ENCODE measurements around the gene MAGI1.

MAGI1 gene

DNA sequence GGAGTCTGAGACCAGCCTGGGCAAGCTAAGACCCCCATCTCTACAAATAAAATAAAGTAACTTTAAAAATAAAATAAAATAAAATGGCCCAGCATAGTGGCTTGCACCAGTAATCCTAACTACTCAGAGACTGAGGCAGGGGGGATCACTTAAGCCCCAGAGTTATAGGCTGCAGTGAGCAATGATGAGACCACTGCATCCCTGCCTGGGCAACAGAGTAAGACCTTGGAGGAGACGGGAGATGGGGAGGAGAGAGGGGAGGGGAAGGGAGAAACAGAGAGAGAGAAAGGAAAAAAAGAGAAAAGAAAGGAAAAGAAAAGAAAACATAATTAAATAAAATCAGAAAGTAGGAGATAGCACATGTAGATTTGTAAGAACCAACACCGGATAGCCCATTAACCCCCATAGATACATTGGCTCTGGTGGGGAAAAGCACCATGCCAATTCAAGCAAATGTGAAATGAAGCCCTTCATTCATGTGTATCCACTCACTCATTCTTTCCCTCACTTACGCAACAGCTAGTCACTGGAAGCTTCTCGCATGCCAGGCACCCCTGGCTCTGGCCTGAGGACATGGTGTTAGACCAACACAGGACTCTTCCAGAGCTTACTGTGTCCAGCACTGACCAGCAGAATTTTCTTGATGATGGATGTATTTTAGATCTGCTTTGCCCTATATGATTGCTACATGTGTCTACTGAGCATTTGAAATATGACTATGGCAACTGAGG, 183.2 kb downstream of the MAGI1 start:
- TF ChIP-seq JUND (IDR thresholded peaks at IDR 0.05; ENCODE audit: low read depth), result no peak
- DNase-seq (ENCODE audit: low read depth in 1 of 2, low spot score in 1 of 2), result peak in 1 of 2 experiments; percentile 49
- in situ Hi-C loops (cut with HindIII; ENCODE audit: low pct_unique_long_range_greater_than_20kb, low sequenced_read_pairs), result no loop called here

DNA sequence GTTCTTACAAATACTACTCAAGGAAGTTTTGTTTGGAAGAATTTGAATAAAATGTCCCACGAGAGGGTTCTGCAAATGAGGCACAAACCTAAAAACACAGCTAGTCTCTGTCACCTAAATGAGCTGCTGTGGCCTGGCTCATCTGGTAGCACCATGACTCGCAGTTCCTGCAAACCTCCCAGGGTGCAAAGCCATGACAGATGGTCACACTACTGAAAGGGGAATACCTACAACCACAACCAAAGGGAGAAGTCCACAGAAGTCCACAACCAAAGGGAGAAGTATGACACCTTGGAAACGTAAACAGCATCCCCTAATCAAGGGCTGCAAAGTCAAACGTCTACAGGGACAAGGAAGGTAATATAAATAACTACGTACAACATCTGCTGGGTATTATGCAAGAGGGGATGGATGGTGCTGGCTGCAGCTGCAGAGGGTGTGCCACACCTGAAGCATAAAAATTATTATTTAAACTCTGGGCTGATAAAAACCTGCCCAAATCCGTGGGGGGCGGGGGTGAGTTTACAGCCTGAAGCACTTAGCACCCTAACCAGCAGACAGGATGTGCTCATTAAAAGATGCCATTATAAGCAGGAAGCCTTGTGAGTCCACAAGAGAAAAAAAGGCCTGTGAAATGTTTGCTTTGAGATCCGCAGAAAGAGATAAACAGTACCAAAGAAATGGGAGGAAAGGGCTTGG, 184.0 kb downstream of the MAGI1 start:
- DNase-seq (ENCODE audit: low read depth in 1 of 2, low spot score in 1 of 2), result peak in 1 of 2 experiments; percentile 68
- in situ Hi-C loops (cut with HindIII; ENCODE audit: low pct_unique_long_range_greater_than_20kb, low sequenced_read_pairs), result no loop called here
- no peak for TF ChIP-seq JUND (IDR thresholded peaks at IDR 0.05; ENCODE audit: low read depth)

DNA sequence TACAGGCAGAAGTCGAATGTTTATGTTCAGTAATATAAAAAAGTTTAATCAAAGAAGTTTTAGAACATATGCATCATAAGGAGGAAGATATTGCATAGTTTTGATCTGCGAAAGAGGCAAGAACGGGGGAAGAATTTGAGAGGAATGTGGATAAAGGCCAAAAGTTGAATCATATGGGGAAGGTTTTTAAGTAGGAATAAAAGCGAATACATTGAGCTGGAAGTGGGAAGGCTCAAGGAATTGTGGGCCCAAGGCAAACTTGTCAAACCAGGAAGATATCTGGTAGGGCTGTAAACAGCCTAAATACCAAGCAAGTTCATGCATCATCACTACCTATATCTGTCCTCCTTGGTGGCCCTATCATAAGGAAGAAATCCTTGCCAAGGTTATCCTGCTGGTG, 186.9 kb downstream of the MAGI1 start:
- in situ Hi-C loops (cut with HindIII; ENCODE audit: low pct_unique_long_range_greater_than_20kb, low sequenced_read_pairs), result no loop called here
- TF ChIP-seq JUND (IDR thresholded peaks at IDR 0.05; ENCODE audit: low read depth), result no peak
- no peak for DNase-seq (ENCODE audit: low read depth in 1 of 2, low spot score in 1 of 2)

DNA sequence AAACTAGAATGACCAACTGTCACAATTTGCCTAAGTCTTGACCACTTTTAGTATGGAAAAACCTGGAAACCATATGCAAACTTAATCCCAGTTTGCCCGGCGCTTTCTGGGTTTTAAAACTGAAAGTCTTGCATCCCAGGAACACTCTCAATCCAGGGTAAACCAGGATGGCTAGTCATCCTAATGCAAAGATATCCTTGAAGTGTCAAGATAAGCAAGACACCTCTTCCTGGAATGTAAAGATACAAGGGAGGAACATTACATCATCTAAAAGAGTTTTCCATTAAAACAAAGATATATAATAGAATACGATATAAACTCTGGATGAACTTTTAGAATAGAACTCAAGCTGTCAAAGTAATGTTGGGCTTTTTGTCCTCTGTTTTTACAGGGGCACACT, 188.5 kb downstream of the MAGI1 start:
- TF ChIP-seq JUND (IDR thresholded peaks at IDR 0.05; ENCODE audit: low read depth), result no peak
- in situ Hi-C loops (cut with HindIII; ENCODE audit: low pct_unique_long_range_greater_than_20kb, low sequenced_read_pairs), result no loop called here

DNA sequence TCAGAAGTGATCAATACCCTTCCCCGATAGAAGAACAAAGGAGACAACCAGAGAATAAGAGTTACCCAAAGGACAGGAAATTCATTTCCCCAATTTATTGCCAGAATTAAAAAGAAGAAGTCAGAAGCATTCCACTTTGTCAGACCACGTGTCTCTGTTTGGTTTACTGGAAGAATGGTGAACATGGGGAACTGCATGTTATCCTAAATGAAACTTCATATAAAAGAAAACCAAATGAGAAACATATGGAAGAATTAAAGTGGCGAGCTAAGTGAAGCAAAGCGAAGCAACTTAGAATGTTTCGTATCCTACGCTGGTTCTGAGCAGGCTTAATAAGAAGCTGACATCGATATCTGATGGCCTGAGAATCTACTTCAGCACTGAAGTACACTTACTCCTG, 190.7 kb downstream of the MAGI1 start:
- in situ Hi-C loops (cut with HindIII; ENCODE audit: low pct_unique_long_range_greater_than_20kb, low sequenced_read_pairs), result no loop called here
- no peak for TF ChIP-seq JUND (IDR thresholded peaks at IDR 0.05; ENCODE audit: low read depth)
- no peak for DNase-seq (ENCODE audit: low read depth in 1 of 2, low spot score in 1 of 2)

More for the DNA sequence above, 188.5 kb downstream of the MAGI1 start:
- no peak for DNase-seq (ENCODE audit: low read depth in 1 of 2, low spot score in 1 of 2)

DNA sequence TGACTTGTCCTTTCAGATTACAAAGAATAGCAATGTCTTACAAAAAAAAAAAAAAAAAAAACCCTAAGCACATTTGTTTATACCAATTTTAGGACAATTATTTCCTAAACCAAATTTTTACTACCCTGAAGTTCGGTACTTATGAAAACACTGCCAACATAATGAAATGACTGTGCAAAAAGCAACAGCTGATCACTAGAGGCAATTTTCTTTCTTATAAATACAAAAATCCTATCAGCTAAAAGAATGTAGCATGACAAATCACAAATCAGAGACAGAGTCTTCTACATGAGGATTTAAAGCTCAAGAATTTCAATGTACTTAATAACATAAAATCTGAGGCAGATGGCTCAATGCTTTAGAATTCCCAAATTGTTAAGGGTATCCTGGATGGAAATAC, 191.8 kb downstream of the MAGI1 start:
- DNase-seq (ENCODE audit: low read depth in 1 of 2, low spot score in 1 of 2), result no peak
- in situ Hi-C loops (cut with HindIII; ENCODE audit: low pct_unique_long_range_greater_than_20kb, low sequenced_read_pairs), result no loop called here
- TF ChIP-seq JUND (IDR thresholded peaks at IDR 0.05; ENCODE audit: low read depth), result no peak

DNA sequence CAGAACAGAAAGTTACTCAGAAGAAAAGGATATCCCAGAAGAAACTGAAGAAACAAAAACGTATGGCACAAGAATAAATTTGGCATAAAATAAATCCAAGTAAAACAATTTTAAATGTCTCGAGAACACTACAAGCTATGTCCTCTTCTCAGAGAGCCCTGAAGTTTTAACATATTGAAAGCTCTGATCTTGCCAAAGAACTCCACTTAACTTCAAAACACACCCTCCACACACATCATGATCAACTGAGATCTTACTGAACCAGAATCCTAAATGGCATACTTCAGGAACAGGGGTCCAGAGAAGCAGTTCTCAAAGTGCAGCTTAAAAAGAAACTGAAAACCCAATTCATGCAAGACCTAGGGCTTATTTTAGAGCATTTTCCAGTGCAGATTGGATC, 194.3 kb downstream of the MAGI1 start:
- DNase-seq (ENCODE audit: low read depth in 1 of 2, low spot score in 1 of 2), result no peak
- in situ Hi-C loops (cut with HindIII; ENCODE audit: low pct_unique_long_range_greater_than_20kb, low sequenced_read_pairs), result no loop called here
- TF ChIP-seq JUND (IDR thresholded peaks at IDR 0.05; ENCODE audit: low read depth), result no peak

DNA sequence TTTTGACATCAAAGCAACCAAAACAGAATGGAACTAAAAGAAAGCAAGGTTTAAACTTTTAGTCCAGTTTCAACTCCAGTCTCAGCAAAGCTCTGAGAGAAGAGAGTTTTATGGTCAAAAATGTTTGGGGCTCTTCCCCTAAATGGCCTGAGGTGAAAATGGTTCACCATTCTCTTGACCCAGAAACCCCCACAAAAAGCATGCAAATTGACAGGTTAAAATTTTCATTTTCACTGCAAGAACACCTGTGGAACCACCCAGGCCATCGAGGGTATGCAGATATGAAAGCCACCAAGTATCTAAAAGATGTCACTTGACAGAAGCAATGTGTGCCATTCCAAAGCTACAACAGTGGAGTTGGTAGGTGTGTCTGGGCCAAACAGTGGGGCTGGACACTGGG, 195.0 kb downstream of the MAGI1 start:
- TF ChIP-seq JUND (IDR thresholded peaks at IDR 0.05; ENCODE audit: low read depth), result no peak
- in situ Hi-C loops (cut with HindIII; ENCODE audit: low pct_unique_long_range_greater_than_20kb, low sequenced_read_pairs), result no loop called here
- DNase-seq (ENCODE audit: low read depth in 1 of 2, low spot score in 1 of 2), result no peak

DNA sequence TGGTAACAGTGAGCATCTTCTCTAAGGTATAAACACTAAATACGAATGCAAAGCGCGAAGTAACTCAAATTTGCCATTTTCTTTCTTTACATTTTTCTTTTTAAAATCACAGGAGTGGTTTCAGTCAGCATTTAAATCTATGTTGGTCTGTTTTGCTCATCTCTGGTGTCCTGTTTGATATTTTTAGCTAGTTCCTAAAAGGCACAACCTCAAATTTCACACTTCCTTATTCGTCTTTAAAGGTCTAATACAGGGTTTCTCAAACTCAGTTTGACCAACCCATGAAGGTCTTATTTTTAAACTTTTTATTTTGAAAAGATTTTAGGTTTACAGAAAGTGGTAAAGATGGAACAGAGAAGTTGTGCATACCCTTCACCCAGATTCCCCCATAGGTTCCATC, 201.1 kb downstream of the MAGI1 start:
- in situ Hi-C loops (cut with HindIII; ENCODE audit: low pct_unique_long_range_greater_than_20kb, low sequenced_read_pairs), result no loop called here
- DNase-seq (ENCODE audit: low read depth in 1 of 2, low spot score in 1 of 2), result no peak

DNA sequence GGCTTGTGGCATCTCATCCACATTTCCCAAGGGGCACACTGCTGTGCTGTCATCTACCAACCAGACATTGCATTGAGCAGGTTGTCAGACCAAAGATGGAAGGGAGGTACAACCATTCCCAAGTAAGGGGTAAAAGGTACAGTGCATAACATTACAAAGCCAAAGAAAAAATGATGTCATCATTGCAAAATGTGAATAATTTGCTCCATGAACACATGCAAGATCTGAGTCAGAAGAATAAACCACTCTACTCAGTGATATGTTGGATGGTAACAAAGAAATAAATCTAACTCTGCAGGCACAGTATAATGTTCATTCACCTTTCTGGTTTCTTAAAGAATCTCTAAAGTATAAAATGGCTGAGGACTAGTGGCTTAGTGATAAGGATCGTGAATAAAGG, 202.7 kb downstream of the MAGI1 start:
- DNase-seq (ENCODE audit: low read depth in 1 of 2, low spot score in 1 of 2), result no peak
- in situ Hi-C loops (cut with HindIII; ENCODE audit: low pct_unique_long_range_greater_than_20kb, low sequenced_read_pairs), result no loop called here

More for the DNA sequence above, 201.1 kb downstream of the MAGI1 start:
- no peak for TF ChIP-seq JUND (IDR thresholded peaks at IDR 0.05; ENCODE audit: low read depth)

DNA sequence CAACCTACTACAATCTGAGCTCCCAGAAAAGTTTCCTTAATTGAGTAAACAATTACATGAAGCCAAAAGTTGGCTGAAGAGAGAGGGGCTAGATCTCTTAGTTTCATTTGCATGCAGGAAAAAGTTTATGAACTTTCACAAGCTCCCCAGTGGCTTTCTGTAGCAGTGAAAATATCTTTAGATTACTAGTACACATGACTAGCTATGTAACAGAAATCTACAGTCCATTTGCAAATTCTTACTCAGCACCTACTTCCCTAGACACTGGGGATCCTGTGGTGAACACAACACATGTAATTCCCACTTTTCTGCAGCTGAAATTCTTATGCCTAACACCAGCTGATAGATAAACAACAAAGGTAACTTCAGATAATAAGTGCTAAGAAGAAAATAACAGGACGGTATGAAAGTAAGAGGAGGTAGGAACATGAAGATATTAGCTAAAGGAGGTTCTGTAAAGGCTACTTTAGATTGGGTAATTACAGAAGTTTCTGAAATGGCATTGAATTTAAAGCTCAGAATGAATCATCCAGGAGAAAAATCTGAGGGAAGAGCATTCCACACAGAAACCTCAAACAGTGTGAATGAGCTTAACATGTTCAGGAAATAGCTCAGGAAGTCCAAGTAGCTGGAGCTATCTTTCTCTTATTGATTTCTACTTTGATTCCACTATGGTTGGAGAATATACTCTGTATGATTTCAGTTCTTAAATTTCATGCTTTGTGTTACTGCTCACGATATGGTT, 204.8 kb downstream of the MAGI1 start:
- no peak for TF ChIP-seq JUND (IDR thresholded peaks at IDR 0.05; ENCODE audit: low read depth)
- in situ Hi-C loops (cut with HindIII; ENCODE audit: low pct_unique_long_range_greater_than_20kb, low sequenced_read_pairs), result no loop called here
- no peak for DNase-seq (ENCODE audit: low read depth in 1 of 2, low spot score in 1 of 2)

More for the DNA sequence above, 202.7 kb downstream of the MAGI1 start:
- TF ChIP-seq JUND (IDR thresholded peaks at IDR 0.05; ENCODE audit: low read depth), result no peak

DNA sequence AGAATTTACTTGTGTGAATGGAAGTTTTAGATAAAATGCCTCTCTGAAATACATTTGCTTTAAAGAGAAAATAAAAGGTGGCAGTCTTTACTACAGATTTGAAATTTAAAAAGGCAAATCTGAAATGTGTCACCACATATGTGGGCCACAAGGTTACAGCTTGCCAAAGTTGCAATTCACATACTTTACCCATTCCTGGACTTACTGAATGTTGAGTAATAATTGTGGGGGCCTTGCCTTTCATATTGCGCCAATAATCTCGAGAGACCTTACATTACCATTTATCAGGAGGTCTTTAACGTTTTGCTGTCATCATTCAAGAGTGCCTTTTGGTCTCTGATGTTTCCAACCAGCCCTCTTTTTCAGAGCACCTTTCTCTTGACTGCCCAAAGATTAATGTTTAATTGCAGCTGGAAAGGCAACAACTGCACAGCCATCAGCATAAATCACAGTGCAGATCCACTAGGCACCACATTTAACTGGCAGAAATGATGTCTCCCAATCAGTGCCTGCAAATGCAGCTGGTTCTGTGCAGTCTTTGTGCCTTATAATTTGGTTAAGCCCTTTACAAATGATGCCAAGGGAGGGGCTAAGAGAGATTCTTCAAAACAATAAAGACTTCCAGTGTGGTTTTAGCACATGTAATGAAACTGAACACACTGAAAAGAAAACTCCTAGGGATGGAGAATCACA, 206.8 kb downstream of the MAGI1 start:
- no peak for DNase-seq (ENCODE audit: low read depth in 1 of 2, low spot score in 1 of 2)
- in situ Hi-C loops (cut with HindIII; ENCODE audit: low pct_unique_long_range_greater_than_20kb, low sequenced_read_pairs), result no loop called here
- no peak for TF ChIP-seq JUND (IDR thresholded peaks at IDR 0.05; ENCODE audit: low read depth)
